ENCODE results near the gene PNMA6F.

PNMA6F gene

DNA sequence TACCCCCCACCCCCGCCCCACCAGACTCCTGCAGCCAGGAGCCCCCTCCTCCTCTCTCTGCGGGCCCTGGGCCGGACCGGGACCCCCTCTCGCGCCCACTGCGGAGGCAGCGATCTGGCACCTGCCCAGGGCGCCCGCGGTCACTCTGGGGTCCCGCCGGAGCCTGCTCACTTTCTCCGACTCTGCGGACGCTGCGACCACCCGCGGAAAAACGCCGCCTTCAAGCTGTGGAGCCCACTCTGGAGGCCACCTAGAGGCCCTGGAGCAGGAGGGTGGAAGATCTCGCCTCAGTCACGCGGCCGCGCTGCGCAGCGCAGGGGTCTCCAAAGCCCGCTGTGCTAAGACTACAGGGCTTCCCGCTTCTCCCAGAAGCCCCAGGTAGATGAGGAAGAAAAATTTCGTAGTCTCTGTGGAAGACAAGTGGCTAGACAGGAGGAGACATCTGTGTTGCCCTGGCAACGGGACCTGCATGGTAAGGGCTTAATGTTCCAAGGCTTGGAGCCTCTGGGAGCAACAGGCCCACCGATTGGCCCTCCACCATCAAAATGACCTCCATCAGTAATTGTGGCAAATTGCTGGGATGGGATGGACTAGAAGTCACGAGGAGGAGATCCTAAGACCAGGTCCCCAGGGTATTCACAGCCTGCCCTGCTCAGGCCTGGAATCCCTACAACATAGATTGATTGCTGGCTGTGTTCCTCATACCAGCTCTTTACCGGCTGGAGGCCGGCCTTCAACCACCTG, at the start of gene PNMA6F:
TSS of gene PNMA6F (minus strand) at position 387 of the 744 bp plus-strand sequence. CDS start 1,093 bp downstream, outside the sequence.
- no peak within 1 kb of the TSS for H3K4me3 ChIP-seq (replicated peaks; ENCODE audit: low read depth, low read length)
- TF ChIP-seq, protein P1, sequence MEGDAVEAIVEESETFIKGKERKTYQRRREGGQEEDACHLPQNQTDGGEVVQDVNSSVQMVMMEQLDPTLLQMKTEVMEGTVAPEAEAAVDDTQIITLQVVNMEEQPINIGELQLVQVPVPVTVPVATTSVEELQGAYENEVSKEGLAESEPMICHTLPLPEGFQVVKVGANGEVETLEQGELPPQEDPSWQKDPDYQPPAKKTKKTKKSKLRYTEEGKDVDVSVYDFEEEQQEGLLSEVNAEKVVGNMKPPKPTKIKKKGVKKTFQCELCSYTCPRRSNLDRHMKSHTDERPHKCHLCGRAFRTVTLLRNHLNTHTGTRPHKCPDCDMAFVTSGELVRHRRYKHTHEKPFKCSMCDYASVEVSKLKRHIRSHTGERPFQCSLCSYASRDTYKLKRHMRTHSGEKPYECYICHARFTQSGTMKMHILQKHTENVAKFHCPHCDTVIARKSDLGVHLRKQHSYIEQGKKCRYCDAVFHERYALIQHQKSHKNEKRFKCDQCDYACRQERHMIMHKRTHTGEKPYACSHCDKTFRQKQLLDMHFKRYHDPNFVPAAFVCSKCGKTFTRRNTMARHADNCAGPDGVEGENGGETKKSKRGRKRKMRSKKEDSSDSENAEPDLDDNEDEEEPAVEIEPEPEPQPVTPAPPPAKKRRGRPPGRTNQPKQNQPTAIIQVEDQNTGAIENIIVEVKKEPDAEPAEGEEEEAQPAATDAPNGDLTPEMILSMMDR (IDR thresholded peaks at IDR 0.05; ENCODE audit: insufficient read depth, low read length, poor library complexity, severe bottlenecking): no peak
- no peak for DNase-seq (ENCODE audit: extremely low read depth, insufficient read length)
- no peaks in the 10 kb centered on the region for H3K27me3 ChIP-seq (replicated peaks; ENCODE audit: control insufficient read depth, insufficient read depth, low read length)
- H3K36me3 ChIP-seq (ENCODE audit: control insufficient read depth, insufficient read depth, low read length): no peaks in the 10 kb centered on the region

DNA sequence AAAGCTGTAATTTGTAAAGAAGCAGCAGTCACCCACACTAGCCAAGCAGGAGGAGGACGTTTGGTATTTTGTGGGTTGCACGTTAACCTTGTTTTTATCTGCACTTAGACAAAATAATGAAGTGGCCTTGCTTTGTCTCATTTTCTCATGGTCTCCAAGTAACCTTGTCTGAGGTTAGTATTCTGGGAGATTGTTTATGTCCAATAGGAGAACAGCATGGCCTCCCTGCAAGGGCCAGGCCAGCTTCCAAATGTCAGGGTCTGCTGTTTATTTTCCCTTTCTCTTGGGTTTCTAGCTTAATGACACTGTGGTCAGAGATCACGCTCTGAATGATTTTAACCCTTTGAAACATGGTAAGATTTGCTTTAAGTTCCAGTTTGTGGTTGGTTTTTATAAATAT, 49.7 kb upstream of the PNMA6F start:
- H3K36me3 ChIP-seq (ENCODE audit: control insufficient read depth, insufficient read depth, low read length): no peaks in the 10 kb centered on the region
- no peak overlapping the region for H3K4me3 ChIP-seq (replicated peaks; ENCODE audit: low read depth, low read length)
- DNase-seq (ENCODE audit: extremely low read depth, insufficient read length): no peak
- TF ChIP-seq, protein P1 (IDR thresholded peaks at IDR 0.05; ENCODE audit: insufficient read depth, low read length, poor library complexity, severe bottlenecking): no peak
- no peaks in the 10 kb centered on the region for H3K27me3 ChIP-seq (replicated peaks; ENCODE audit: control insufficient read depth, insufficient read depth, low read length)

DNA sequence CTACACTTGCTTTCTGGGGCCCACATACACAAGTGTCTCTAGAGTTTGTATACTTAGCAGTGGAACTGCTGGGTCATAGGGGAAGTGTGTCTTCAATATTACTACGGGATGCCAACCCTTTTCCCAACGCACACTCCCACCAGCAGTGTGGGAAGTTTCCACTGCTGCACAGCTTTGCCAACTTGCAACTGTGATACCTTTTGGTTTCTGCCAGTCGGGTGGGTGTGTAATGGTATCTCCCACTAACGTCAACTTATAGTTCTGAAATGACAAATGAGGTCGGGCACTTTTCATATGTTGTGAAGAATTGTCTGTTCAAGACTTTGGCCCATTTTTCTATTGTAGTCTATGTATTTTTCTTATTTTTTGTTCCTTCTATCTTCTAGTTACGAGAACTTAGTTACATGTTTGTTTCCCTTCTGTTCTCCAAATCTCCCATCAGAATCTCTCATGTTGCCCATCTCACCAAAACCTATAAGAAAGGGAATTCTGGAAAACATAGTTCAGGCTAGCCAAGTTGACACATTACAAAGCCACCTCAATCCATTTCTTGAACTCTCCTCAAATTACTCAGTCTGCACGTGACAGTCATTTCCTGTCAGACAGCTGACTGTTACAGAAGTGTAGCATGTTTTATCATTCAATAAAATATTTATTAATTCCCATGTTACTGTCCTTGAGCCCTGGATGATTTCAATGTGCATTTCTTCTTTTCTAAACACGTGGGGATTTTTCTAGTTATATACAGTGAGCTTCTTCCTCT, 48.9 kb upstream of the PNMA6F start:
- TF ChIP-seq, protein P1 (IDR thresholded peaks at IDR 0.05; ENCODE audit: insufficient read depth, low read length, poor library complexity, severe bottlenecking): no peak
- no peak overlapping the region for H3K4me3 ChIP-seq (replicated peaks; ENCODE audit: low read depth, low read length)
- no peaks in the 10 kb centered on the region for H3K27me3 ChIP-seq (replicated peaks; ENCODE audit: control insufficient read depth, insufficient read depth, low read length)
- no peak for DNase-seq (ENCODE audit: extremely low read depth, insufficient read length)
- no peaks in the 10 kb centered on the region for H3K36me3 ChIP-seq (ENCODE audit: control insufficient read depth, insufficient read depth, low read length)

DNA sequence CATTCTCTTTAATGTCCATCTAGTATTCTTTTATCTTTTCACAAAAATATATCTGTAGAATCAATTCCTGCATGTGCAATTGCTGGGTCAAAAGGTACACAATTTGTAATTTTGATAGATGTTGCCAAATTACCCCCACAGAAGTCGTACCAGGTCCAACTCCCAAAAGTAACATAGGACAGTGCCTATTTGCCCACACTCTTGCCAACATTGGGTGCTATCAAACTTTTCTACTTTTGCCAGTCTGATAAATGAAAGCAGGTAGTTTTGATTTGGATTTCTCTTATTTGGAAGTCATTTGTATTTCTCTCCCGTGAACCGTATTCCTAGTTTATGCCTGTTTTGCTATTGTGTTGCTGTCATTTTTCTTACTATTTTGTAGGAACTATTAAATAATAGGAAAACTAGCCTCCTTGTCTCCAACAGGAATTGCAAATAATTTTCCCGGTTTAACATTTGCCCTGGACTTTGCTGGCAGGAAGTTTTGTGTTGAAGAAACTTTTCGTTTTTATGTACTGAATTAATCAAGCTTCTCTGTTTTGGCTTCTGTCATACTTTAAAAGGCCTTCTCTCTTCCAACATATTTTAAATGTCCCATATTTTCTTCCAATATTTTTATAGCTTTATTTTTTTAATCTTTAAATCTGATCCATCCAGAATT, 45.4 kb upstream of the PNMA6F start:
- H3K36me3 ChIP-seq (ENCODE audit: control insufficient read depth, insufficient read depth, low read length): no peaks in the 10 kb centered on the region
- no peak overlapping the region for H3K4me3 ChIP-seq (replicated peaks; ENCODE audit: low read depth, low read length)
- TF ChIP-seq, protein P1 (IDR thresholded peaks at IDR 0.05; ENCODE audit: insufficient read depth, low read length, poor library complexity, severe bottlenecking): no peak
- no peaks in the 10 kb centered on the region for H3K27me3 ChIP-seq (replicated peaks; ENCODE audit: control insufficient read depth, insufficient read depth, low read length)
- no peak for DNase-seq (ENCODE audit: extremely low read depth, insufficient read length)

DNA sequence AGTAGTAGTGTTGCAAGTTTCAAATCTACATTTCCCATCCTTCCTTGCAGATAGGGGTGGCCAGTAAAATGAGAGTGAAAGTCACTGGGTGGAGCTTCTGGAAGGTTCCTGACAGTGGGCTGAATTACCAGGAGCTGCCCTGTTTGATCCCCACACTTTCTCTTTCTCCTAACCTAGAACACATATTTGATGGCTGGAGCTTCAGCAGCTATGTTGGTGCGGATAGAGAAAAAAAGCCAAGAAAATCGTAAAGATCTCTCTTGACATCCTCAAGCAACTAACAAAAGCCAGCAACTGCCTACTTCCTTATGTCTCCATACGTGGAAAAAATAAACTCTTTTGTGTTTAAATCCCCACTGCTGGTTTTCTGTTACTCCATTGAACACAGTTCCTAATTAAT, 44.6 kb upstream of the PNMA6F start:
- TF ChIP-seq, protein P1 (IDR thresholded peaks at IDR 0.05; ENCODE audit: insufficient read depth, low read length, poor library complexity, severe bottlenecking): no peak
- Histone ChIP-seq H3K36me3 (ENCODE audit: control insufficient read depth, insufficient read depth, low read length) (no peaks in the 10 kb centered on the region), H3K27me3 (replicated peaks; ENCODE audit: control insufficient read depth, insufficient read depth, low read length) (no peaks in the 10 kb centered on the region), H3K4me3 (replicated peaks; ENCODE audit: low read depth, low read length) (no peak overlapping the region)
- DNase-seq (ENCODE audit: extremely low read depth, insufficient read length): no peak
